Measurements from ENCODE around the gene SLC22A15. TPM values are rescaled to one million over a fixed set of nuclear protein-coding genes. Genes with fewer than 3 reads are reported as not detected.

The SLC22A15 gene
- under 1 TPM; 0.07 to 0.25 TPM for total RNA-seq

DNA sequence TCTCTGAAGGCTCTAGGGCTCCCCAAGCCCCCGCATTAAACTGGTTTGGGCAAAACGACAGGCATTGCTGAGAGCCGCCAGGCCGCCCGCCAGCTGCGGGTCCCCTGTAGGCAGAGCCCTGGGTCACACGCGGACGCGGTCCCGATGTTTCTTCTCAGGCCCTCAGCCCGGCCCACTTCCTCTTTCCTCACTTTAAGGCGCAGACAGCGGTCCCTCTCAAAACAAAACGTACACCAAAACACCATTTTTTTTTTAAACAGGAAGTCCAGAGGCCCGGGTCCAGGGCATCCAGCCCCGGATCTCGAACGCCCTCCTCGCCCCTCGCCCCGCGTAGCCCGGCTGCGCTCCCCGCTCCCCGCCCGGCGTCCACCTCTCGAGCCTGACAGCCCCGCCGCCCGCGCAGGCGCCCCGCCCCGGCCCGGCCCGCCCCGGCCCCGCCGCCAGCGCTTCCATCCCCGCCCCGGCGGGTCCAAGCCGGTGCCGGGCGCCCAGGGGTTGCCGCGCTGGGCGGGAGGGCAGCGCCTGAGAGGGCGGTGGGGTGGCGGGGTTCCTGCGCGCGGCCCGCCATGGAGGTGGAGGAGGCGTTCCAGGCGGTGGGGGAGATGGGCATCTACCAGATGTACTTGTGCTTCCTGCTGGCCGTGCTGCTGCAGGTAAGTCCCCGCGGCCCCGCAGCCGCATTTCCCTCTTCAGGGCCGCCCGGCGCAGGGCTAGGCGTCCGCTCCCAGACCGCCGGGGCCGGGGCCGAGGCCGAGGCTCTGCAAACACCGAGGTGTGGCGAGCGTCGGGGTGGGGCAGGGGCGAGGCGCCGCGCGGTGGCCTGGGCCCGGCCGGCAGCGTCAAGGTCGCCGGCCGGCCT, at the start of gene SLC22A15:
Gene SLC22A15 (plus strand): TSS at position 452 of the 859 bp plus-strand sequence. CDS start 115 bp downstream, at position 567.
- H3K4me3 Mint-ChIP-seq: peak within 1 kb of the TSS; percentile 84
- intact Hi-C loops (cut with micrococcal nuclease): no loop called here
- peaks cover 8% of the 10 kb centered on the region for H3K4me1 Mint-ChIP-seq (ENCODE audit: low read depth)
- peak; percentile 70 for ATAC-seq
- H3K27ac Mint-ChIP-seq: peak within 1 kb of the TSS; percentile 46
- H3K9me3 Mint-ChIP-seq: no peaks in the 10 kb centered on the region
- H3K36me3 Mint-ChIP-seq (ENCODE audit: low read depth): peaks cover 4% of the 10 kb centered on the region
- ChIA-PET POLR2A (no interaction called here), CTCF (no interaction called here)
- H3K27me3 Mint-ChIP-seq: peaks cover 41% of the 10 kb centered on the region
- peak; percentile 60 for DNase-seq
- TF ChIP-seq, protein P1, sequence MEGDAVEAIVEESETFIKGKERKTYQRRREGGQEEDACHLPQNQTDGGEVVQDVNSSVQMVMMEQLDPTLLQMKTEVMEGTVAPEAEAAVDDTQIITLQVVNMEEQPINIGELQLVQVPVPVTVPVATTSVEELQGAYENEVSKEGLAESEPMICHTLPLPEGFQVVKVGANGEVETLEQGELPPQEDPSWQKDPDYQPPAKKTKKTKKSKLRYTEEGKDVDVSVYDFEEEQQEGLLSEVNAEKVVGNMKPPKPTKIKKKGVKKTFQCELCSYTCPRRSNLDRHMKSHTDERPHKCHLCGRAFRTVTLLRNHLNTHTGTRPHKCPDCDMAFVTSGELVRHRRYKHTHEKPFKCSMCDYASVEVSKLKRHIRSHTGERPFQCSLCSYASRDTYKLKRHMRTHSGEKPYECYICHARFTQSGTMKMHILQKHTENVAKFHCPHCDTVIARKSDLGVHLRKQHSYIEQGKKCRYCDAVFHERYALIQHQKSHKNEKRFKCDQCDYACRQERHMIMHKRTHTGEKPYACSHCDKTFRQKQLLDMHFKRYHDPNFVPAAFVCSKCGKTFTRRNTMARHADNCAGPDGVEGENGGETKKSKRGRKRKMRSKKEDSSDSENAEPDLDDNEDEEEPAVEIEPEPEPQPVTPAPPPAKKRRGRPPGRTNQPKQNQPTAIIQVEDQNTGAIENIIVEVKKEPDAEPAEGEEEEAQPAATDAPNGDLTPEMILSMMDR (IDR thresholded peaks at IDR 0.05): no peak

DNA sequence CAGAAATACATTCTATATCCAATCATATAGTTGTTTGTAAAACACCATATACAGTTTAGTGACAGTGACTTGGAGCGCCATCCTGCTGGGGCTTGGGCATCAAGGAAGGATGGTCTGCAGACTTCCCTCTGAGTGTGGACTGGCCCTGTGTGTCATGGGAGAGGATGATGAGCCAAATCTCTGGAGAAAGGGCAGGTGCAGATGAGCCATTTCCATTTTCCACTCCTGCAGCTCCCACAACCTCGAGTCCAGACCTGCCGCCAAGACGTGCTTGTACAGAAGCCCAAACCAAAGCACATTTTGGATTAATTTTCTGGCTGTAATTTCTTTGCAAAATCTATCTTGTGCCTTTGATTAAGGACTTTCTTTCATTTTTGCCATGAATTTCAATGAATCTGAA, 48.3 kb upstream of the SLC22A15 start:
- intact Hi-C loops (cut with micrococcal nuclease): no loop called here
- Mint-ChIP-seq H3K4me3 (no peak overlapping the region), H3K27me3 (peaks cover 3% of the 10 kb centered on the region), H3K27ac (no peak overlapping the region), H3K9me3 (no peaks in the 10 kb centered on the region), H3K36me3 (ENCODE audit: low read depth) (no peaks in the 10 kb centered on the region), H3K4me1 (ENCODE audit: low read depth) (peaks cover 2% of the 10 kb centered on the region)
- ATAC-seq: no peak
- POLR2A ChIA-PET: no interaction called here
- TF ChIP-seq, protein P1 (IDR thresholded peaks at IDR 0.05): no peak
- no peak for DNase-seq
- CTCF ChIA-PET: no interaction called here

DNA sequence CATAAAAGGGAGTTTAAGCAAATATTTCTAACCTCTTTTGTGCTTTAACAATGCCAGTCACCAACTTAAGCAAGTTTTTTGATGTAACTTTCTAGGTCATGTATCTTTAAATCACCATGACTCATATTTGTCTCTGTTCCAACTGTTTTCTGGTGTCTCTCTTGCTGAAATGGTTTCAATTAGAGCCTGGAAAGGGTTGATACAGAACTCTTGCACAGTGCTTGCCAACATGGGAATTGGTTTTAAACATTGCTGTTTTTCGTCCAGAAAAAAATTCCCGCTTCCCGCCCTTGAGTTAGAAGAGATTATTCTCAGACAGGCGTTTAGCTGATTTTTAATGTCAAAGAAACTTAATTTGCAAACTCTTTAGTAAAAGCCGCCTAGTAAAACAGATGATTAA, 46.4 kb upstream of the SLC22A15 start:
- DNase-seq (no peak), ATAC-seq (no peak)
- H3K36me3 Mint-ChIP-seq (ENCODE audit: low read depth): no peaks in the 10 kb centered on the region
- intact Hi-C loops (cut with micrococcal nuclease): no loop called here
- POLR2A ChIA-PET: interaction anchor here (0.6 kb wide), 1 partner anchor 125 kb away, joined by 3 read pairs; no protein-coding TSS in a partner anchor
- TF ChIP-seq, protein P1 (IDR thresholded peaks at IDR 0.05): no peak
- peaks cover 7% of the 10 kb centered on the region for H3K27me3 Mint-ChIP-seq
- CTCF ChIA-PET: no interaction called here
- H3K27ac Mint-ChIP-seq: no peak overlapping the region
- no peak overlapping the region for H3K4me3 Mint-ChIP-seq
- no peaks in the 10 kb centered on the region for H3K4me1 Mint-ChIP-seq (ENCODE audit: low read depth)
- peaks cover 3% of the 10 kb centered on the region for H3K9me3 Mint-ChIP-seq

DNA sequence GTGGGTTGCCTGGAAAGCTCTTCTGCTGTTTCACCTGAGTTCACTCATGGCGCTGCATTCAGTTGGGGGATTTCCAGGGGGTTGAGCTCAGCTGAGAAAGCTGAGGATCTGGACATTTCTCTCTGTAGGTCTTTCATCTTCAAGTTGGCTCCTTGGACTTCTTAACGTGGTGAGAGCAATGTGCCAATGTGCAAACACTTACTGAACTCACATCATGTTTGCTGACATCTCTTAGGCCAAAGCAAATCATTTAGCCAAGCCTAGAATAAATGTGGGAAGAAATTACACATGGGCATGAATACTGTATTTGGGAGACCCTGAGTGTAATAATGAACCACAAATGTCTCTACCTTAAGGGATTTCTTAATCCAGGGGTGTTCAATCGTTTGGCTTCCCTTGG, 42.7 kb upstream of the SLC22A15 start:
- Mint-ChIP-seq H3K4me3 (no peak overlapping the region), H3K36me3 (ENCODE audit: low read depth) (no peaks in the 10 kb centered on the region), H3K27ac (no peak overlapping the region), H3K9me3 (peaks cover 3% of the 10 kb centered on the region), H3K4me1 (ENCODE audit: low read depth) (no peaks in the 10 kb centered on the region), H3K27me3 (peaks cover 11% of the 10 kb centered on the region)
- ChIA-PET CTCF (interaction anchor here (0.7 kb wide), 1 partner anchor 9 kb away, joined by 3 read pairs; no protein-coding TSS in a partner anchor), POLR2A (no interaction called here)
- TF ChIP-seq, protein P1 (IDR thresholded peaks at IDR 0.05): no peak
- DNase-seq (no peak), ATAC-seq (no peak)
- intact Hi-C loops (cut with micrococcal nuclease): no loop called here

DNA sequence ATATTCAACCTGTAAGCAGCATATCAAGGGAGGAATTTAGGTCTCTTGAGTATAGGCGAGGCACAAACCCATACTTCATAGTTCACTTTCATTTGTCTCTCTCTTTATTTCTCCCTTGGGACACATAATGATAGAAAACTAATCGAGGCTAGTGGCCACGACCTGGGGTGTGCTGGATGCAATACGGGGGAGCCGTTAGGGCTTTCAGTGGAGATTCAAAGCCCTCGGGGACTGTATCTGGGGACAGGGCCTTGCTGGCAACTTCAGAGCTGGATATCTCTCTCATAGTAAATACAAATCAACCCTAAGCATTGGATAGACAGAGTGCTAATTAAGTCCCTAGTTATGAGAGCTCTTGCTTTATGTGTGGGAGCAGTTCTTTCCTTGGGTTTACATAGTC, 36.9 kb upstream of the SLC22A15 start:
- Mint-ChIP-seq H3K4me1 (ENCODE audit: low read depth) (no peaks in the 10 kb centered on the region), H3K9me3 (peaks cover 3% of the 10 kb centered on the region), H3K27me3 (peaks cover 8% of the 10 kb centered on the region), H3K36me3 (ENCODE audit: low read depth) (no peaks in the 10 kb centered on the region), H3K4me3 (no peak overlapping the region), H3K27ac (no peak overlapping the region)
- DNase-seq: no peak
- CTCF ChIA-PET: interaction anchor here (1.1 kb wide), 1 partner anchor 41 kb away, joined by 3 read pairs; no protein-coding TSS in a partner anchor
- ATAC-seq: no peak
- TF ChIP-seq, protein P1 (IDR thresholded peaks at IDR 0.05): no peak
- intact Hi-C loops (cut with micrococcal nuclease): no loop called here
- POLR2A ChIA-PET: no interaction called here
